HG03457 (cell line): Measurements from ENCODE around the gene KLHL10.
A peak's percentile ranks its signal among the peaks of the same experiment; 100 is the strongest.
"Not testable (repeated sequence)": the region's sequence is repeated elsewhere in the genome, so short reads cannot be mapped to it uniquely, and the experiment has no call there.

Experiments
- ATAC-seq: cut with Tn5 transposase; IDR thresholded peaks from one replicate; pipeline ENCODE4 v1.9.1; 2021; ENCODE audit warnings: moderate number of reproducible peaks; ENCODE audit not compliant: unreplicated experiment

Gene KLHL10

GRCh38 chr17:41849251-41849990, 11.8 kb downstream of the KLHL10 start:
- ATAC-seq, result no peak

- ATAC-seq, result not testable (repeated sequence)
Observed at GRCh38 chr17:41851382-41851781, 13.8 kb downstream of the KLHL10 start.

GRCh38 chr17:41860254-41860931, 22.8 kb downstream of the KLHL10 start:
- no peak for ATAC-seq

- no peak for ATAC-seq
Observed at GRCh38 chr17:41863074-41863848, 25.6 kb downstream of the KLHL10 start.

- ATAC-seq, result peak; percentile 28
Observed at GRCh38 chr17:41864498-41864835, 26.8 kb downstream of the KLHL10 start.

GRCh38 chr17:41864836-41865595, 27.4 kb downstream of the KLHL10 start, which contains the start of gene KLHL11:
Gene KLHL11, minus strand, starts transcription at chr17:41865423. Its CDS starts 53 bp downstream, at chr17:41865370.
- ATAC-seq, result peak; percentile 68

- ATAC-seq, result no peak
Observed at GRCh38 chr17:41865596-41865893, 27.9 kb downstream of the KLHL10 start.

GRCh38 chr17:41868568-41868967, 30.9 kb downstream of the KLHL10 start:
- ATAC-seq, result no peak

- ATAC-seq, result no peak
Observed at GRCh38 chr17:41869426-41869825, 31.8 kb downstream of the KLHL10 start.

GRCh38 chr17:41870097-41870496, 32.5 kb downstream of the KLHL10 start:
- ATAC-seq, result no peak

- ATAC-seq, result no peak
Observed at GRCh38 chr17:41870627-41871026, 33.0 kb downstream of the KLHL10 start.

GRCh38 chr17:41871789-41872188, 34.2 kb downstream of the KLHL10 start:
- no peak for ATAC-seq

GRCh38 chr17:41873559-41874292, 36.1 kb downstream of the KLHL10 start:
- ATAC-seq, result no peak

GRCh38 chr17:41874293-41874670, 36.7 kb downstream of the KLHL10 start:
- ATAC-seq, result not testable (repeated sequence)

- no peak for ATAC-seq
Observed at GRCh38 chr17:41880130-41880529, 42.5 kb downstream of the KLHL10 start.

- no peak for ATAC-seq
Observed at GRCh38 chr17:41882756-41883155, 45.1 kb downstream of the KLHL10 start.

GRCh38 chr17:41885733-41886132, 48.1 kb downstream of the KLHL10 start:
- ATAC-seq, result no peak

GRCh38 chr17:41888332-41888965, 50.8 kb downstream of the KLHL10 start:
- ATAC-seq, result no peak

GRCh38 chr17:41891135-41892020, 53.8 kb downstream of the KLHL10 start:
- no peak for ATAC-seq
